GM12892 (cell line): ENCODE measurements around the gene ZMIZ1.

ENCODE experiments used
- POLR2A ChIP-seq: IDR thresholded peaks from 2 replicates; pipeline ENCODE4 v1.6.1; 2011; ENCODE audit warnings: low read depth, low read length, control low read depth
- POLR2AphosphoS5 ChIP-seq: IDR thresholded peaks from 2 replicates; pipeline ENCODE4 v1.6.1; 2011; ENCODE audit warnings: low read depth, low read length, control low read depth
- TAF1 ChIP-seq: IDR thresholded peaks from 2 replicates; pipeline ENCODE4 v1.6.1; 2011; ENCODE audit warnings: low read depth, mild to moderate bottlenecking, control low read depth, low read length, borderline replicate concordance

DNA sequence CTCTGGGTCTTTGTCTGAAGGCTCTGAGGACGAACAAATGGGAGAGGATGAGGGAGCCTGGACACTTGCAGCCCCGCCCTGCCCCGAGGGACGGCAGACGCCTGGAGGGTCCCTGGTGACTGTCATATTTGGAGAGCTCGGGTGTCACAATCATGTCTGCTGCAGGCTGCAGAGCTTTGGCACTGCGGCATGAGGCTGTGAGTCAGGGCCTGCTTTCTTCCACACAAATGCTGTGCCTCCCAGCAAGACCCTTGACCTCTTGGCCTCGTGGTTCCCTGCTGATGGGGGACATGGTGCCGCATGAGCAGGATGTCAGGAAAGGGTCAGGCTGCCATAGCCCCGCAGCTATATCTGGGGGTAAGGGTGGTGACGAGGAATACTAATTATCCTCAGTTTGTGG lies 213.6 kb downstream of the ZMIZ1 start:
- TF ChIP-seq POLR2A (no peak), POLR2AphosphoS5 (no peak), TAF1 (no peak)
